Measurements from ENCODE around the gene CCR8.

CCR8 gene

GRCh38 chr3:39329493-39329892, at the start of gene CCR8:
Gene CCR8 (plus strand): TSS chr3:39329709. CDS start chr3:39332332, 2,623 bp downstream.
- no peak for DNase-seq

- no peak for DNase-seq
Observed at GRCh38 chr3:39279745-39280517, 49.6 kb upstream of the CCR8 start, which contains the start of gene CX3CR1. Gene CX3CR1 (minus strand): TSS chr3:39280036. CDS start chr3:39266509, 13,527 bp downstream.

GRCh38 chr3:39280571-39280970, 48.9 kb upstream of the CCR8 start:
- no peak for DNase-seq

GRCh38 chr3:39281533-39281932, 48.0 kb upstream of the CCR8 start:
- no peak for DNase-seq

GRCh38 chr3:39282057-39282456, 47.5 kb upstream of the CCR8 start:
- DNase-seq = no peak

GRCh38 chr3:39284457-39284881, 45.0 kb upstream of the CCR8 start:
- DNase-seq = no peak

- DNase-seq = no peak
Observed at GRCh38 chr3:39285332-39285731, 44.2 kb upstream of the CCR8 start.

GRCh38 chr3:39286771-39287170, 42.7 kb upstream of the CCR8 start:
- DNase-seq = no peak

- no peak for DNase-seq
Observed at GRCh38 chr3:39287216-39288164, 42.0 kb upstream of the CCR8 start.

GRCh38 chr3:39288300-39288808, 41.2 kb upstream of the CCR8 start:
- DNase-seq = peak; percentile 29 to 57

GRCh38 chr3:39289107-39289506, 40.4 kb upstream of the CCR8 start:
- no peak for DNase-seq

GRCh38 chr3:39290255-39290654, 39.3 kb upstream of the CCR8 start:
- DNase-seq = no peak

GRCh38 chr3:39291903-39292329, 37.6 kb upstream of the CCR8 start:
- DNase-seq = peak in 1 of 2 experiments; percentile 14

- no peak for DNase-seq
Observed at GRCh38 chr3:39292961-39293360, 36.5 kb upstream of the CCR8 start.

GRCh38 chr3:39294446-39295183, 34.9 kb upstream of the CCR8 start:
- no peak for DNase-seq

GRCh38 chr3:39295184-39295775, 34.2 kb upstream of the CCR8 start:
- DNase-seq = no peak

- DNase-seq = no peak
Observed at GRCh38 chr3:39296197-39297077, 33.1 kb upstream of the CCR8 start.

GRCh38 chr3:39299279-39299678, 30.2 kb upstream of the CCR8 start:
- DNase-seq = no peak

GRCh38 chr3:39302178-39302577, 27.3 kb upstream of the CCR8 start:
- DNase-seq = no peak

- no peak for DNase-seq
Observed at GRCh38 chr3:39313289-39313688, 16.2 kb upstream of the CCR8 start.

GRCh38 chr3:39315420-39315819, 14.1 kb upstream of the CCR8 start:
- DNase-seq = no peak

All from NCI-H1930 (cell line).